AG04450 (cell line): ENCODE results near the gene LAG3. TPM values are rescaled to one million over a fixed set of nuclear protein-coding genes. Genes with fewer than 3 reads are reported as not detected.

ENCODE experiments used
- CTCF ChIA-PET: fragments of 300-600, 350-600 bp; formaldehyde crosslinking; extraction: SDS; loops from one replicate; lab custom pipeline; 2022; ENCODE audit warnings: antibody characterized with exemption, inconsistent platforms; lab: Charles Lee
- POLR2A ChIA-PET: fragments of 350-600 bp; formaldehyde crosslinking; extraction: SDS; loops from one replicate; lab custom pipeline; 2021; ENCODE audit warnings: antibody characterized with exemption, inconsistent platforms; lab: Yijun Ruan, JAX
- DNase-seq: peaks from one replicate; pipeline ENCODE4 v3.0.0-alpha.2; 2011; ENCODE audit warnings: low read depth, low spot score
- H3K27ac ChIP-seq: one replicate; pipeline ENCODE4 v1.5.1; 2012; ENCODE audit warnings: low read depth, low read length, control low read depth
- H3K27me3 ChIP-seq: one replicate; pipeline ENCODE4 v1.6.0; 2012; ENCODE audit warnings: low read length; ENCODE audit not compliant: control insufficient read depth, insufficient read depth
- H3K4me3 ChIP-seq: 2 replicates; pipeline ENCODE4 v1.5.1; 2011; ENCODE audit warnings: mild to moderate bottlenecking, low read depth, low read length, control low read depth
- H3K9me3 ChIP-seq: 2 replicates; pipeline ENCODE4 v1.5.1; 2012; ENCODE audit warnings: low read length; ENCODE audit not compliant: control insufficient read depth, insufficient read depth
- polyA plus RNA-seq: library from polyadenylated mRNA; depleted of rRNA; stranded (reverse); fragments of >200 nt; gene quantifications from 2 replicates; pipeline ENCODE4 v1.2.3, GENCODE V29; 2011
- TF ChIP-seq, protein P1 (sequence below): IDR thresholded peaks from 2 replicates; pipeline ENCODE4 v1.5.1; 2011; ENCODE audit warnings: low read depth, low read length, control low read depth, inconsistent platforms

LAG3 gene
- polyA plus RNA-seq, 1 experiment = 0.11 TPM

GRCh38 chr12:6766651-6767349, 5.5 kb upstream of the LAG3 start:
- TF ChIP-seq, protein P1, sequence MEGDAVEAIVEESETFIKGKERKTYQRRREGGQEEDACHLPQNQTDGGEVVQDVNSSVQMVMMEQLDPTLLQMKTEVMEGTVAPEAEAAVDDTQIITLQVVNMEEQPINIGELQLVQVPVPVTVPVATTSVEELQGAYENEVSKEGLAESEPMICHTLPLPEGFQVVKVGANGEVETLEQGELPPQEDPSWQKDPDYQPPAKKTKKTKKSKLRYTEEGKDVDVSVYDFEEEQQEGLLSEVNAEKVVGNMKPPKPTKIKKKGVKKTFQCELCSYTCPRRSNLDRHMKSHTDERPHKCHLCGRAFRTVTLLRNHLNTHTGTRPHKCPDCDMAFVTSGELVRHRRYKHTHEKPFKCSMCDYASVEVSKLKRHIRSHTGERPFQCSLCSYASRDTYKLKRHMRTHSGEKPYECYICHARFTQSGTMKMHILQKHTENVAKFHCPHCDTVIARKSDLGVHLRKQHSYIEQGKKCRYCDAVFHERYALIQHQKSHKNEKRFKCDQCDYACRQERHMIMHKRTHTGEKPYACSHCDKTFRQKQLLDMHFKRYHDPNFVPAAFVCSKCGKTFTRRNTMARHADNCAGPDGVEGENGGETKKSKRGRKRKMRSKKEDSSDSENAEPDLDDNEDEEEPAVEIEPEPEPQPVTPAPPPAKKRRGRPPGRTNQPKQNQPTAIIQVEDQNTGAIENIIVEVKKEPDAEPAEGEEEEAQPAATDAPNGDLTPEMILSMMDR = peak; percentile 47
- CTCF ChIA-PET = interaction anchor here (0.6 to 7.9 kb wide), 32 partner anchors 8 to 1333 kb away, joined by 3 to 136 read pairs (median 5); partner anchors contain the start of genes CD4, COPS7A, MLF2 and ZNF384
- H3K9me3 ChIP-seq = no peaks in the 10 kb centered on the region; the same call in 1 of the 2 replicates
- H3K27ac ChIP-seq = peak overlapping the region; percentile 52
- no peak for DNase-seq
- no peaks in the 10 kb centered on the region for H3K27me3 ChIP-seq
- POLR2A ChIA-PET = interaction anchor here (0.5 to 5.1 kb wide), 15 partner anchors 10 to 297 kb away, joined by 3 to 89 read pairs (median 5); partner anchors contain the start of genes CD4, CDCA3, COPS7A and GPR162
- peak overlapping the region; percentile 85 for H3K4me3 ChIP-seq

DNA sequence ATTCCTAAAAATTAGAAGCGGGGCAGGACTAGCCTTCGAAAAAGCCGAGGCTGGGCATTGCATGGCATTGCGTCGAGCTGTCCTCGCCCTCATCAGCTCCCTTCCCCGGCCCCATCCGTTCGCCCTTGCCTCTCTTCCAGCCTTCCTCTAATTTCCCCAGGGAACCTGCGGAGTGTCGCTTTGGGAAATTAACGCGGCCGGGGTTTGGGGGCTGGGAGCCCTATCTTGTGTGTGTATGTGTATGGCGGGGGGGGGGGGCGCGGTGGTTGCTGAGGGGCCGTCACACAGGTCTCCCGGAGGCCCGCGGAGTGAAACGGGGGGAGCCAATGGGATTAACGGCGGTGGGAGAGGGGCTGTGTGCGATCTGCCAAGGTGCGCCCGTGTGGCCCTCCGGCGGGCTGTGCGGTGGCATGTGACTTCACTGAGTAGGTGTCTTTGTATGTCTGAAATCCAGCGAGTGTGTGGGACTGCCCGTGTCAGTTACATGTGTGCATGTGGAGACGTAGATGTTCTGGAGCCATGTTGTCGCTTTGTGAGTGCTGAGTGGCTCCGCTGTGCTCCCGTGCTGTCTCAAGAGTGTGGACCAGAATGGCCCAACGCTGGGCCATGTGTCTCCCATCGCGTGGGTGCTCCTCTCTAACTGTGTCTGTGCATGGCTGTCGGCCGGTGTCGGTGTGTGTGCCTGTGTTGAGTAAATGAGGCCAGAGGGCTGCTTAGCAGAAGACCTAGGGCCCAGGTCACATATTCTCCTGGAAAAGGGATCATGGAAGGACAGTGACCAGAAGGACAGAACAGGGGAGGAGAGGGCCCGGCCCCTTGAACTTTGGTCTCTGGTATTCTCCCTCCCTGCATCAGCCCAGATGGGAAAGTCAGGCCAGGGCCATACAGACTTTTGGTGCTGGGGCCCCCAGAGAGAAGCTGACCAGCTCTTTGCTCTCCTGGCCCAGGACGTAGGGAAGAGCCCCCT, 4.7 kb upstream of the LAG3 start:
- no peak for DNase-seq
- H3K27ac ChIP-seq = peak overlapping the region; percentile 52
- H3K27me3 ChIP-seq = no peaks in the 10 kb centered on the region
- CTCF ChIA-PET = interaction anchor here (0.6 to 7.9 kb wide), 24 partner anchors 8 to 1334 kb away, joined by 3 to 136 read pairs (median 6); partner anchors contain the start of genes CD4, COPS7A, MLF2 and ZNF384
- TF ChIP-seq, protein P1 = no peak
- POLR2A ChIA-PET = interaction anchor here (0.6 to 5.1 kb wide), 11 partner anchors 9 to 298 kb away, joined by 3 to 89 read pairs (median 6); partner anchors contain the start of genes CD4, GAPDH, GPR162 and MLF2
- no peaks in the 10 kb centered on the region; the same call in 1 of the 2 replicates for H3K9me3 ChIP-seq
- H3K4me3 ChIP-seq = peak overlapping the region; percentile 85

GRCh38 chr12:6768437-6768914, 3.8 kb upstream of the LAG3 start:
- ChIA-PET CTCF (interaction anchor here (0.6 to 7.9 kb wide), 5 partner anchors 10 to 230 kb away, joined by 3 to 136 read pairs (median 14); partner anchors contain the start of gene MLF2), POLR2A (interaction anchor here (1.0 to 5.1 kb wide), 3 partner anchors 10 to 55 kb away, joined by 3 to 89 read pairs (median 4); partner anchors contain the start of gene MLF2)
- no peak for DNase-seq
- TF ChIP-seq, protein P1 = no peak
- no peaks in the 10 kb centered on the region for H3K27me3 ChIP-seq
- peak overlapping the region; percentile 85 for H3K4me3 ChIP-seq
- H3K9me3 ChIP-seq = no peaks in the 10 kb centered on the region; the same call in 1 of the 2 replicates
- peak overlapping the region; percentile 11 for H3K27ac ChIP-seq

GRCh38 chr12:6768990-6769389, 3.3 kb upstream of the LAG3 start:
- no peaks in the 10 kb centered on the region for H3K27me3 ChIP-seq
- ChIA-PET CTCF (interaction anchor here (0.6 to 7.9 kb wide), 3 partner anchors 10 to 52 kb away, joined by 3 to 136 read pairs (median 14); partner anchors contain the start of gene MLF2), POLR2A (interaction anchor here (0.6 to 5.1 kb wide), 4 partner anchors 9 to 54 kb away, joined by 3 to 89 read pairs (median 4); partner anchors contain the start of gene MLF2)
- DNase-seq = no peak
- H3K9me3 ChIP-seq = no peaks in the 10 kb centered on the region; the same call in 1 of the 2 replicates
- TF ChIP-seq, protein P1 = no peak
- H3K4me3 ChIP-seq = peak overlapping the region; percentile 85
- peak overlapping the region; percentile 31 for H3K27ac ChIP-seq
